Stomach smooth muscle (tissue), 2 donors: ENCODE results near the gene OR11H7.
"Not testable (repeated sequence)": the region's sequence is repeated elsewhere in the genome, so short reads cannot be mapped to it uniquely, and the experiment has no call there.

Experiments
- H3K27ac ChIP-seq: one replicate; pipeline ENCODE4 v1.7.0; 2013; ENCODE audit warnings: mild to moderate bottlenecking, low read length, inconsistent platforms
- H3K27me3 ChIP-seq, 2 donors: one replicate each; pipeline ENCODE4 v1.7.0; 2013; ENCODE audit warnings: low read length in 2 of 2; ENCODE audit not compliant: insufficient read depth in 2 of 2, control insufficient read depth in 1 of 2
- H3K36me3 ChIP-seq, 2 donors: one replicate each; pipeline ENCODE4 v1.7.0; 2013; ENCODE audit warnings: low read length in 2 of 2; ENCODE audit not compliant: control insufficient read depth in 2 of 2, insufficient read depth in 2 of 2
- H3K4me1 ChIP-seq: one replicate; pipeline ENCODE4 v1.7.0; 2013; ENCODE audit warnings: low read length; ENCODE audit not compliant: control insufficient read depth, insufficient read depth
- H3K4me3 ChIP-seq, 2 donors: one replicate each; pipeline ENCODE4 v1.7.0; 2013; ENCODE audit warnings: low read length in 2 of 2
- H3K9ac ChIP-seq, 2 donors: one replicate each; pipeline ENCODE4 v1.7.0; 2013; ENCODE audit warnings: low read length in 2 of 2, mild to moderate bottlenecking in 1 of 2
- H3K9me3 ChIP-seq, 2 donors: one replicate each; pipeline ENCODE4 v1.7.0; 2013; ENCODE audit warnings: low read length in 2 of 2; ENCODE audit not compliant: control insufficient read depth in 2 of 2
- donor health status: healthy.
- donor health status: Pancreatic carcinoma.

OR11H7 gene

DNA sequence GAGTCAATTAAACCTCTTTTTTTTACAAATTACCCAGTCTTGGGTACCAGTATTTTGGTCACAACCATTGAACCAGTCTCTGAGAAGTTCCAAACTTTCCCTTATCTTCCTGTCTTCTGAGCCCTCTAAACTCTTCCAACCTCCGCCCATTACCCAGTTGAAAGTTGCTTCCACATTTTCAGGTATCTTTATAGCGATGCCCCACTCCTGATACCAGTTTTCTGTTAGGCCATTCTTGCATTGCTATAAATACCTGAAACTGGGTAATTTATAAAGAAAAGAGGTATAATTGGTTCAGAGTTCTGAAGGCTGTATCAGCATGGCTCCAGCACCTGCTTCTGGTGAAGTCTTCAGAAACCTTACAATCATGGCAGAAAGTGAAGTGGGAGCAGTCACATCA is 45.3 kb downstream of the OR11H7 start:
- Histone ChIP-seq H3K9ac (no peak overlapping the region), H3K27ac (no peak overlapping the region), H3K4me1 (no peaks in the 10 kb centered on the region), H3K36me3 (peaks cover 0 to 3% of the 10 kb centered on the region in 2 donors), H3K27me3 (no peaks in the 10 kb centered on the region), H3K4me3 (no peak overlapping the region), H3K9me3 (peaks cover 0 to 3% of the 10 kb centered on the region in 2 donors)

DNA sequence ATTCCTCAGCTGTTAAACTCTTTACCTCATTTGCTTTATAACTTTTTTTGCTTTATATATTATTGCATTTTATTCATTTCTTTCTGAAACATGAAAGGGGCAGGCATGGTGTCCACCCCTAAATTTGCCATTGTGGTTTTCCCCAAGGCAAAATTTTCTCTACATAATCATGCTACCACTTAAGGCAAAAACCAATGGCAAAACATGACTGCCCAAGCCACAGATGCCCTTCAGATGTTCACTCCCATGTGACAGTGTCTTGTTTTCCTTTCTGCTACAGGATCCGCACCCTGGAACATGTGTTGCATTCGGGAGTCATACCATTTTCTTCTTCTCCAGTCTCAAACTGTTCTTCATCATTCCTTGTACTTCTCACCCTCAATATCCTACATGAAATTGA is 48.6 kb downstream of the OR11H7 start:
- Histone ChIP-seq H3K4me1 (no peaks in the 10 kb centered on the region), H3K27me3 (no peaks in the 10 kb centered on the region), H3K36me3 (peaks cover 0 to 3% of the 10 kb centered on the region in 2 donors), H3K4me3 (no peak overlapping the region), H3K9ac (no peak overlapping the region), H3K9me3 (peaks cover 0 to 3% of the 10 kb centered on the region in 2 donors), H3K27ac (no peak overlapping the region)

DNA sequence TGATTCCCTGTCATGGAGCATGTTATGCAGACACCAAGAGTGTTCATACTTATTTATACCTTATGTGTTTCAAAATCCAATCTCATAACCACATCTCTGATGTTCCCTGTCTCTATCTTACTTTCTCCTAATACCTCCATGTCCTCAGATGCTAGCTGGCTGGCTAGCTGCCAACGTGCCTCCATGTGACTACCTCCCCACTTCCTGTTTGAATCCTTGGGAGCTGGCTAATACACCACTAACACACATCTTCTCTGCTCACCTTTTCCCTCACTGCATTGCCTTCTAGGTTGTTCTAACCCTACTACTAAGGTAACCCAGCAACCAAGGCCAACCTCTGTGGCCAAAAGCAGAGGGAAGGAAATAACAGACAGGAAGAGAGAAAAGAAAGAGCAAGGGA is 49.6 kb downstream of the OR11H7 start:
- Histone ChIP-seq H3K27me3 (no peaks in the 10 kb centered on the region), H3K4me1 (no peaks in the 10 kb centered on the region), H3K9me3 (peaks cover 0 to 3% of the 10 kb centered on the region in 2 donors), H3K9ac (no peak overlapping the region), H3K27ac (no peak overlapping the region), H3K36me3 (peaks cover 0 to 3% of the 10 kb centered on the region in 2 donors), H3K4me3 (no peak overlapping the region)

- not testable (repeated sequence) for H3K9me3 ChIP-seq, H3K27ac ChIP-seq, H3K36me3 ChIP-seq, H3K4me1 ChIP-seq, H3K9ac ChIP-seq, H3K4me3 ChIP-seq, H3K27me3 ChIP-seq
These were observed 51.5 kb downstream of the OR11H7 start for GRCh38 chr14:20280265-20280664.
